ENCODE measurements around the gene CCDC85B. TPM values are rescaled to one million over a fixed set of nuclear protein-coding genes. Genes with fewer than 3 reads are reported as not detected.

The CCDC85B gene
- polyA plus RNA-seq, 1 donor from 2014 or later = 83.9 TPM

GRCh38 chr11:65898656-65899355, 8.3 kb downstream of the CCDC85B start:
- peaks cover 8 to 11% (median 9%) of the 10 kb centered on the region in 3 donors for H3K4me1 Mint-ChIP-seq
- H3K36me3 Mint-ChIP-seq = peaks cover 3% of the 10 kb centered on the region
- H3K27me3 Mint-ChIP-seq = peaks cover 11% of the 10 kb centered on the region
- peak overlapping the region in 3 of 4 donors; percentile 14 to 87 (median 78) for H3K4me3 Mint-ChIP-seq
- peak overlapping the region in 2 of 3 donors; percentile 39 to 58 for H3K27ac Mint-ChIP-seq
- H3K9me3 Mint-ChIP-seq = no peaks in the 10 kb centered on the region

- Mint-ChIP-seq H3K4me3 (peak overlapping the region in 3 of 4 donors; percentile 43 to 82 (median 50)), H3K27me3 (peaks cover 11% of the 10 kb centered on the region)
These were observed 9.1 kb downstream of the CCDC85B start for GRCh38 chr11:65899356-65900124.

GRCh38 chr11:65900125-65900898, 9.8 kb downstream of the CCDC85B start, which contains the start of gene FOSL1:
Gene FOSL1, minus strand, starts transcription at chr11:65900388. Its CDS starts 49 bp downstream, at chr11:65900339.
- peaks cover 4 to 6% (median 5%) of the 10 kb centered on the region in 3 donors for H3K4me1 Mint-ChIP-seq
- H3K27me3 Mint-ChIP-seq = peaks cover 11% of the 10 kb centered on the region
- no peaks in the 10 kb centered on the region for H3K9me3 Mint-ChIP-seq
- peak within 1 kb of the TSS; percentile 48 to 87 (median 76) for H3K4me3 Mint-ChIP-seq
- peaks cover 3% of the 10 kb centered on the region for H3K36me3 Mint-ChIP-seq
- H3K27ac Mint-ChIP-seq = peak within 1 kb of the TSS in 1 of 3 donors; percentile 46

More at GRCh38 chr11:65899356-65900124, 9.1 kb downstream of the CCDC85B start:
- Mint-ChIP-seq H3K4me1 (peaks cover 4 to 6% (median 5%) of the 10 kb centered on the region in 3 donors), H3K27ac (no peak overlapping the region), H3K36me3 (peaks cover 3% of the 10 kb centered on the region), H3K9me3 (no peaks in the 10 kb centered on the region)

GRCh38 chr11:65900899-65901180, 10.4 kb downstream of the CCDC85B start:
- Mint-ChIP-seq H3K36me3 (peaks cover 3% of the 10 kb centered on the region), H3K9me3 (no peaks in the 10 kb centered on the region), H3K27ac (peak overlapping the region in 1 of 3 donors; percentile 46), H3K4me3 (peak overlapping the region; percentile 48 to 87 (median 76)), H3K4me1 (peaks cover 4 to 6% (median 5%) of the 10 kb centered on the region in 3 donors), H3K27me3 (peaks cover 11% of the 10 kb centered on the region)

GRCh38 chr11:65903068-65903481, 12.6 kb downstream of the CCDC85B start:
- H3K4me3 Mint-ChIP-seq = no peak overlapping the region
- no peak overlapping the region for H3K27ac Mint-ChIP-seq
- peaks cover 3% of the 10 kb centered on the region for H3K36me3 Mint-ChIP-seq
- H3K9me3 Mint-ChIP-seq = no peaks in the 10 kb centered on the region
- H3K4me1 Mint-ChIP-seq = peaks cover 4 to 6% (median 4%) of the 10 kb centered on the region in 3 donors
- peaks cover 15% of the 10 kb centered on the region for H3K27me3 Mint-ChIP-seq

- H3K27ac Mint-ChIP-seq = no peak overlapping the region
- peaks cover 3% of the 10 kb centered on the region for H3K36me3 Mint-ChIP-seq
- H3K27me3 Mint-ChIP-seq = peaks cover 18% of the 10 kb centered on the region
- H3K9me3 Mint-ChIP-seq = no peaks in the 10 kb centered on the region
- H3K4me1 Mint-ChIP-seq = peaks cover 4 to 6% (median 4%) of the 10 kb centered on the region in 3 donors
- H3K4me3 Mint-ChIP-seq = peak overlapping the region in 1 of 4 donors; percentile 2
These were observed 13.2 kb downstream of the CCDC85B start for GRCh38 chr11:65903715-65904114.

- H3K36me3 Mint-ChIP-seq = no peaks in the 10 kb centered on the region
- peaks cover 0 to 5% (median 0%) of the 10 kb centered on the region in 3 donors for H3K4me1 Mint-ChIP-seq
- no peaks in the 10 kb centered on the region for H3K9me3 Mint-ChIP-seq
- H3K4me3 Mint-ChIP-seq = no peak overlapping the region
- H3K27me3 Mint-ChIP-seq = peaks cover 31% of the 10 kb centered on the region
- H3K27ac Mint-ChIP-seq = no peak overlapping the region
These were observed 16.1 kb downstream of the CCDC85B start for GRCh38 chr11:65906602-65907001.

GRCh38 chr11:65907878-65908277, 17.4 kb downstream of the CCDC85B start:
- Mint-ChIP-seq H3K4me3 (no peak overlapping the region), H3K4me1 (peaks cover 0 to 5% (median 0%) of the 10 kb centered on the region in 3 donors), H3K27ac (no peak overlapping the region), H3K9me3 (no peaks in the 10 kb centered on the region), H3K27me3 (peaks cover 33% of the 10 kb centered on the region), H3K36me3 (no peaks in the 10 kb centered on the region)

- Mint-ChIP-seq H3K9me3 (no peaks in the 10 kb centered on the region), H3K36me3 (peaks cover 5% of the 10 kb centered on the region), H3K27ac (peak overlapping the region in 1 of 3 donors; percentile 25), H3K4me1 (peaks cover 7 to 19% (median 8%) of the 10 kb centered on the region in 3 donors), H3K27me3 (peaks cover 33% of the 10 kb centered on the region), H3K4me3 (peak overlapping the region in 1 of 4 donors; percentile 40)
These were observed 21.5 kb downstream of the CCDC85B start for GRCh38 chr11:65911682-65912568.

- H3K27ac Mint-ChIP-seq = peak overlapping the region in 1 of 3 donors; percentile 35
- H3K4me3 Mint-ChIP-seq = peak overlapping the region in 1 of 4 donors; percentile 7
- peaks cover 32% of the 10 kb centered on the region for H3K27me3 Mint-ChIP-seq
- H3K4me1 Mint-ChIP-seq = peaks cover 10 to 20% (median 10%) of the 10 kb centered on the region in 3 donors
- H3K9me3 Mint-ChIP-seq = no peaks in the 10 kb centered on the region
- peaks cover 5% of the 10 kb centered on the region for H3K36me3 Mint-ChIP-seq
These were observed 22.4 kb downstream of the CCDC85B start for GRCh38 chr11:65912845-65913244.

GRCh38 chr11:65915101-65915820, 24.8 kb downstream of the CCDC85B start:
- H3K4me3 Mint-ChIP-seq = peak overlapping the region in 3 of 4 donors; percentile 52 to 57 (median 52)
- H3K27ac Mint-ChIP-seq = peak overlapping the region in 1 of 3 donors; percentile 43
- H3K9me3 Mint-ChIP-seq = no peaks in the 10 kb centered on the region
- H3K4me1 Mint-ChIP-seq = peaks cover 10 to 18% (median 14%) of the 10 kb centered on the region in 3 donors
- H3K36me3 Mint-ChIP-seq = peaks cover 5% of the 10 kb centered on the region
- peaks cover 14% of the 10 kb centered on the region for H3K27me3 Mint-ChIP-seq

- Mint-ChIP-seq H3K27ac (no peak overlapping the region), H3K9me3 (no peaks in the 10 kb centered on the region), H3K36me3 (peaks cover 5% of the 10 kb centered on the region), H3K4me3 (peak overlapping the region in 2 of 4 donors; percentile 52 to 57), H3K4me1 (peaks cover 10 to 18% (median 14%) of the 10 kb centered on the region in 3 donors), H3K27me3 (peaks cover 9% of the 10 kb centered on the region)
These were observed 25.4 kb downstream of the CCDC85B start for GRCh38 chr11:65915821-65916251.

GRCh38 chr11:65916391-65916790, 25.9 kb downstream of the CCDC85B start:
- peak overlapping the region in 3 of 4 donors; percentile 63 to 92 (median 88) for H3K4me3 Mint-ChIP-seq
- H3K36me3 Mint-ChIP-seq = peaks cover 5% of the 10 kb centered on the region
- H3K27ac Mint-ChIP-seq = peak overlapping the region in 1 of 3 donors; percentile 85
- H3K27me3 Mint-ChIP-seq = peaks cover 5% of the 10 kb centered on the region
- peaks cover 10 to 18% (median 14%) of the 10 kb centered on the region in 3 donors for H3K4me1 Mint-ChIP-seq
- no peaks in the 10 kb centered on the region for H3K9me3 Mint-ChIP-seq

All from IgD-negative memory B cell (primary cell).